PC-3 (cell line): ENCODE data around the gene TNRC6B.

Source experiments
- EZH2 ChIP-seq: fragments of 300-600 bp; sonication (generic); IDR thresholded peaks from one replicate; pipeline ENCODE4 v1.6.1; 2017; ENCODE audit warnings: antibody characterized with exemption, mild to moderate bottlenecking, low read length; ENCODE audit not compliant: unreplicated experiment
- EZH2phosphoT487 ChIP-seq: fragments of 300-600 bp; sonication (generic); IDR thresholded peaks from 2 replicates; pipeline ENCODE4 v1.6.1; 2018; ENCODE audit warnings: mild to moderate bottlenecking, antibody characterized with exemption, low read length, borderline replicate concordance
- TF ChIP-seq, protein P1 (sequence below): fragments of 300-600 bp; sonication (generic); conservative IDR thresholded peaks from 2 replicates; pipeline ENCODE4 v1.5.1; 2017; ENCODE audit warnings: antibody characterized with exemption, low read depth, mild to moderate bottlenecking, low read length

DNA sequence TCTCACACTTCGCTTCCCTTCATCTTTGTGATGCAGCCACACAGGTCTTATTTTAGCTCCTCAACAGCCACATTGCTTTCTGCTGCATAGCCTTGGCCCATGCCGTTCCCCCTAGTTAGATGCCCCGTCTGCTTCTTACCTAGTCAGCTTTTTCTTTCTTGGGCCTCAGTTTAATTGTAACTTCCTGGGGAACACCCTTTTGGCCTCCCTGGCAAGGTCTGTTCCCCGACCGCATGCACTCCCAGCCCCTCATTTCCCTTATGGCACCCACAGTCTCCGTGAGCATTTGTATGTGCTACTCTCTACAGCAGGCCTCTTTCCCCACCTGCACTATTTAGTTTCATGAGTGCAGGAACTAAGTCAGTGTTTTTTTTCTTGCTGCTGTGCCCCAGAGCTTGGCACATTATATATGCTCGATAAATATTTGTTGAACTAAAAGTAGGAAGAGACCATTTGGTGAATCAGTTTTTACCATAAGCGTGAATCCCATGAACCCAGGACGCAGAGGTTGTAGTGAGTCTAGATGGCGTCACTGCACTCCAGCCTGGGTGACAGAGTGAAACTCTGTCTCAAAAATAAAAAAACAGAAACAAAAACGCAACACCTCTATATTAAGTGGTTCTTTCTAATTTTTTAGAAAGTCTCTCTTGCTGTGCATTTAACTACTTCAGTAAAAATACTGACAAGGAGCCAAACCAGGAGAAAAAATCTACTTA, 38.5 kb downstream of the TNRC6B start:
- TF ChIP-seq, protein P1, sequence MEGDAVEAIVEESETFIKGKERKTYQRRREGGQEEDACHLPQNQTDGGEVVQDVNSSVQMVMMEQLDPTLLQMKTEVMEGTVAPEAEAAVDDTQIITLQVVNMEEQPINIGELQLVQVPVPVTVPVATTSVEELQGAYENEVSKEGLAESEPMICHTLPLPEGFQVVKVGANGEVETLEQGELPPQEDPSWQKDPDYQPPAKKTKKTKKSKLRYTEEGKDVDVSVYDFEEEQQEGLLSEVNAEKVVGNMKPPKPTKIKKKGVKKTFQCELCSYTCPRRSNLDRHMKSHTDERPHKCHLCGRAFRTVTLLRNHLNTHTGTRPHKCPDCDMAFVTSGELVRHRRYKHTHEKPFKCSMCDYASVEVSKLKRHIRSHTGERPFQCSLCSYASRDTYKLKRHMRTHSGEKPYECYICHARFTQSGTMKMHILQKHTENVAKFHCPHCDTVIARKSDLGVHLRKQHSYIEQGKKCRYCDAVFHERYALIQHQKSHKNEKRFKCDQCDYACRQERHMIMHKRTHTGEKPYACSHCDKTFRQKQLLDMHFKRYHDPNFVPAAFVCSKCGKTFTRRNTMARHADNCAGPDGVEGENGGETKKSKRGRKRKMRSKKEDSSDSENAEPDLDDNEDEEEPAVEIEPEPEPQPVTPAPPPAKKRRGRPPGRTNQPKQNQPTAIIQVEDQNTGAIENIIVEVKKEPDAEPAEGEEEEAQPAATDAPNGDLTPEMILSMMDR: no peak
- TF ChIP-seq EZH2 (no peak), EZH2phosphoT487 (no peak)
